Astrocyte (in vitro differentiated cells and primary cell): ENCODE results near the gene LRIG2.

Experiments
- CTCF ChIP-seq: IDR thresholded peaks from 2 replicates; pipeline ENCODE4 v1.5.1; 2011; ENCODE audit warnings: low read depth, mild to moderate bottlenecking, inconsistent platforms, low read length, moderate library complexity; ENCODE audit not compliant: insufficient read depth
- EZH2 ChIP-seq: IDR thresholded peaks from 2 replicates; pipeline ENCODE4 v1.6.1; 2012; ENCODE audit warnings: mild to moderate bottlenecking, low read length, inconsistent platforms; ENCODE audit not compliant: insufficient read depth

DNA sequence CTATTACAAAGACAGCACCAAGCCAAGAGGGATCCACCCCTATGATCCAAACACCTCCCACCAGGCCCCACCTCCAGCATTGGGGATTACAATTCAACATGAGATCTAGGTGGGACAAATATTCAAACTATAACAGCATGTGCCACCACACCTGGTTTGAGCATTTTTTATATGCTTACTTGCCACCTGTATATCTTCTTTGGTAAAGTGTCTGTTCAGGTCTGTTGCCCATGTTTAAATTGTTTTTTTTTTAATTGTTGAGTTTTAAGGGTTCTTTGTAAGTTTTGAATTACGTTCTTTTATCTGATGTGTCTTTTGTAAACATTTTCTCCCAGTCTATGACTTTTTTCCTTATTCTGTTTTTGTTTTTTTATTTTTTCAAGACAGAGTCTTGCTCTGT lies 83.4 kb downstream of the LRIG2 start:
- TF ChIP-seq CTCF (no peak), EZH2 (no peak)
